ENCODE data around the gene DNAJB13.

Gene DNAJB13

GRCh38 chr11:73956876-73957653 is 6.2 kb downstream of the DNAJB13 start:
- no peak for DNase-seq

- DNase-seq = no peak
These were observed 7.0 kb downstream of the DNAJB13 start for GRCh38 chr11:73957654-73958361.

- DNase-seq = no peak
These were observed 7.8 kb downstream of the DNAJB13 start for GRCh38 chr11:73958521-73959141.

GRCh38 chr11:73961321-73961720 is 10.5 kb downstream of the DNAJB13 start:
- no peak for DNase-seq

- no peak for DNase-seq
These were observed 11.4 kb downstream of the DNAJB13 start for GRCh38 chr11:73962101-73962705.

- DNase-seq = no peak
These were observed 13.0 kb downstream of the DNAJB13 start for GRCh38 chr11:73963861-73964260.

GRCh38 chr11:73965076-73965763 is 14.4 kb downstream of the DNAJB13 start:
- DNase-seq = no peak

- DNase-seq = no peak
These were observed 14.9 kb downstream of the DNAJB13 start for GRCh38 chr11:73965764-73966121.

GRCh38 chr11:73968356-73968966 is 17.6 kb downstream of the DNAJB13 start:
- no peak for DNase-seq

- DNase-seq = no peak
These were observed 18.3 kb downstream of the DNAJB13 start for GRCh38 chr11:73969091-73969490.

GRCh38 chr11:73969991-73970800 is 19.4 kb downstream of the DNAJB13 start:
- peak; percentile 20 for DNase-seq

- DNase-seq = no peak
These were observed 20.4 kb downstream of the DNAJB13 start for GRCh38 chr11:73971175-73971719.

- no peak for DNase-seq
These were observed 21.4 kb downstream of the DNAJB13 start for GRCh38 chr11:73972187-73972586.

- no peak for DNase-seq
These were observed 22.0 kb downstream of the DNAJB13 start for GRCh38 chr11:73972620-73973449.

- no peak for DNase-seq
These were observed 24.0 kb downstream of the DNAJB13 start for GRCh38 chr11:73974604-73975478.

- no peak for DNase-seq
These were observed 24.6 kb downstream of the DNAJB13 start for GRCh38 chr11:73975479-73975757.

GRCh38 chr11:73976451-73977151 is 25.8 kb downstream of the DNAJB13 start:
- no peak for DNase-seq

- no peak for DNase-seq
These were observed 27.2 kb downstream of the DNAJB13 start for GRCh38 chr11:73977856-73978519.
